Epidermal melanocyte (primary cell): Measurements from ENCODE around the gene DTNBP1.

Experiments used
- DNase-seq: peaks from one replicate; pipeline ENCODE4 v3.0.0; 2011; ENCODE audit warnings: low spot score; ENCODE audit not compliant: insufficient read length

DTNBP1 gene

DNA sequence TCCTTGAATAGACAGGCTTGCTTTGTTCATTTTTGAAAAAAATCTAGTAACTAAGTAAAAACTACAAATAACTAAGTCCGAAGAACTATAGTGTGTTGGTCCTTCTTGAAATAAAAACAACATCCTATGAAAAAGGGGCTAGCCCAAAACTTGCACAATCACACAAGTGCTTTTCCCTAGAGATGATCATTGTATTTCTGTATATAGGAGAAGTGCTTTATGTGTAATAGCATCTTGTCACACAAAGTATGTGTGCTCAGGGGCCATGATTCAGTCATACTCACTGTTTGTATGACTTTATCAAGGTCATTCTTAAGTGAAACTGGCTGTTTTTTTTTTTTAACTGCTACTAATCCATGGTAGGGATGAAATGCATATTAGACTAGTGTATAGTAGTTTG lies 179.8 kb downstream of the DTNBP1 start:
- DNase-seq, result no peak

DNA sequence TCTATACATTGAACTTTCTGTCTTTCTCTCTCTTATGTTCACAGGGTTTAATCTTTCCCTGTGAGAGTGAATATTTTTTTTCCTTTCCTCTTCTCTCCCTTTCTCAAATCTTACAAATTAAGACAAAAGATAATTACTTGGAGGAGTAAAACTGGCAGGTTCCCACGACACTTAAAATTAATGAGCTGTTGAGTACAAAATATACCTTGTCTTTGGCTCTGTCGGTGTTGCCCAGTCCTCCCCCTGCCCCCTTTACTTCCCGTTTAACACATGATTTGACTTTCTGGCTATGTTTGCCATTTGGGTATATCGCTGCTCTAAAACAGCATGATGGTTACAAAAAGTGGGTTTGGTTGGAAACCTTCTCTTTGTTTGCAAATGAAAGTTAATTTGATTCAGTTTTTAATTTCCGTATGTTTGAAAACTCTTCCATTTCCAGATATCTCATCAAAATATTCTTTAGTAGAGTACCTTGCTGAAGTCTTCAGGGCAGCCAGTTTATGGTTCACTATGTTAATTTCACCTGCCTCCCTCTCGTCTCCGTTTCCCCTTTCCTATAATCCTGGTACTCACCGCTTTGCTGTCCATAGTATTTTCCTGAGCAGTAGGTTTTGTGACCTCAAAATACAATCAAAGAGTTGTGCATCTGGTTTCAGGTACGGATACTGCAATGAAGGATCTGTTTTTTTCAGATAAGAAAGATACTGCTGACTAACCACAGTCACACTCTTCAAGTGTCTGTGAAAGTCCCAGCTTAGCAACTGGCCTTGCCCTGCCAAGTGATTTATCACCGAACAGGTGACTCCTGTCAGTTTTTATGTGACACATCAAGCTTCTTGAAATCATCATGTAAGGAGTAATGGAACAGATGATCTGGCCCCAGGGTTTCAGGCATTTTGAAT lies 181.2 kb downstream of the DTNBP1 start:
- DNase-seq, result no peak

DNA sequence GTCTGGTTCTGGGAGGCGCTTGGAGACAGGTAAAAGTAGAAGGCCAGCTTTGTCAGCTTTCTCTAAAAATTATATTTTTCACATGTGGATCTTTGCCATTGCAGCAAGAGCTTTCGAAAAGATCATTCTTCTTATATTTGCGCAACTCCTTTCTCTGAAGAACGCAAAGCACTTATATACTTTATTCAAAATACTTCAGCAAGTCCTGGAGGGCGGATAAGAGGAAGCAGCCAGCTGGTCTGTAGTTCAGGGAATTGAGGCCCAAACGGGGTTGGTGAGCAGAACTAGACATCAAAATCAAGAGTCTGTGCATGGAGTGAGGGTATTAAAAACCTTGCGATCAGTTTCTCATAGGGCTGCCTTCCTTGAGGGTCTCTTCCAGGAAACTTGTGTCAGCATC lies 182.3 kb downstream of the DTNBP1 start:
- DNase-seq, result no peak

DNA sequence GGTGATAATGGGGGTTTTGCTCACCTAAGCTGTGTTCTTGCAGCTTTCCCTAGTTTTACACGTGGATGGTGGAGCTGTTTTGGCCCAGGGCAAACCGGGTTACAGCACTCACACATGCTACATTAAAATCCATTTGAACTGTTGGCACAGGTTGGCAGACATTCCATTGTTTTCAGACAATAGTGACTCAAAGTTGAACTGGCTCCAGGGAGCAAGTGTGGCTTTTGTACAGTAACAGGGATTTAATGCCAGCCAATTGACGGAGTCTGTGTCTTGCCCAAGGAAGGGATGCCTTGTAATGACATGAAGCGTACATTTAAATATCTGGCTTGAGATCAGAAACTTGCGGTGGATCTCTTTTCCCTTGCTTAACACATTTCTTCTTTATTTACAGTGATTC lies 183.1 kb downstream of the DTNBP1 start:
- no peak for DNase-seq

DNA sequence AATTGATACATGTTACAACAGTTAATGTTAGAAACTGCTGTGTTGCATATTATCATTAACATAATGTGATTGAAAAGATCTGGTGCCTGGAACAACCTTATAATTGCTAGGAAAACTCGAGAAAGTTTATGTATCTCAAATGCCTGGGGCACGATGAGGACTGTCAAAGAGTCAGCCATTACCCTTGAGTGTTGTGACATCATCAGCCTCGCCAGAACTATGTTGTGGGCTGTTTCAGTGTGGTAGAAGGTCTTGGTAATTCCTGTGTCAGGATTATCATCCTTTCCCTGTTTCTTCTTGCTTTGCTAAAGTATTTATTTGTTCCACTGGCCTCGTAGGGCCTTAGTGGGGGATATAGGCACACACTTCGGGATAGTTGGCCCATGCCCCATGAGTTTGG lies 185.1 kb downstream of the DTNBP1 start:
- DNase-seq, result no peak

DNA sequence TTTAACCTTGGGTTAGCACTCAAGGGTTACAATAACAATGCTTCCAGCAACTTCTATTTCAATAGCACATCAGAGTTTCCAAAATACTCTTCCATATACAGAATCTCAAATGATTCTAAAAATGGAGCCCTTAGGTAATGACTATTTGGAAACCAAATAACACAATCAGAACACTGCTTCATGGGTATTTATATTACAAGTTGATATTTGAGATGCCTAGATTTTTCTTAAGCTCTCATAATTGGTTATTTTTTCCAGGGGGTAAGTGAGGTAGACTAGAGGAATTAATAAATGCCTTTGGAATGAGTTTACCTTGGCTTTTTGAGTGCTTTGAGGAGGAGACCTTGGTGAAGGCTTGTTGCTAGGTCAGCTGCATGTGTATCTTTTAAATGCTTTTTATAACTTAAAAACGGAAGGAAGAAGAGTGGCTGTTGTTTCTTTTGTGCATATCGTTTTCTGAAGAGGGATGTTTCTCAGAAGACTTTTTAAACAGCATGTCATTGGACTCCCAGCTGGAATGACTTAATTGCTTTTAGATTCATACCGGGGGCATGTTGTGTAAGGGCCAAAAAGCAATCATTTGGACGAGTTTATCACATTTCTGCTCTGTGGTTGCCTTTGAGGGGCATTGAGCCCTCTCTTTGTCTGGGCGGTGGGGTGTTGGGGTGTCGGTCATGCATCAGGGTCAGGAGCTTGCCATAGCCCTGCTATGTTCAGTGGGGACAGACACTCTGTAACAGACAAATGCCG lies 186.0 kb downstream of the DTNBP1 start:
- no peak for DNase-seq

DNA sequence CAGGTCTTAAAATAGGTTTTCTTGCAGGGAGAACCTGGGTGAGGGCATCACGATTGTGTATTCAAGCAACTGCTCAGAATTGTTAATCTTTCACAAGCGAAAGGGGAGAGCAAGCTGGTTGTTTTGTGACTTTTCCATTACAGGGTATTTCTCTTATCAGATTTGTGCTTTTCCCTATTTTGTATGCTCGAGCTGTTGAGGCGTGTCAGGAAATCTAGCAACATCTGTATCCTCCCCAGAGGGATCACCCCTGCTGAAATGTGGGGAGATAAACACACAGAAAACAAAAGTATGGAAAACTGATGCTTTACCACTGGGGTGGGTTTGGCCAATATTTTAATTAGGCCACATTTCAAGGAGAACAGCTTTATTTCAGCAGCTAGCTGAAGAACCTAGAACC lies 187.0 kb downstream of the DTNBP1 start:
- no peak for DNase-seq

DNA sequence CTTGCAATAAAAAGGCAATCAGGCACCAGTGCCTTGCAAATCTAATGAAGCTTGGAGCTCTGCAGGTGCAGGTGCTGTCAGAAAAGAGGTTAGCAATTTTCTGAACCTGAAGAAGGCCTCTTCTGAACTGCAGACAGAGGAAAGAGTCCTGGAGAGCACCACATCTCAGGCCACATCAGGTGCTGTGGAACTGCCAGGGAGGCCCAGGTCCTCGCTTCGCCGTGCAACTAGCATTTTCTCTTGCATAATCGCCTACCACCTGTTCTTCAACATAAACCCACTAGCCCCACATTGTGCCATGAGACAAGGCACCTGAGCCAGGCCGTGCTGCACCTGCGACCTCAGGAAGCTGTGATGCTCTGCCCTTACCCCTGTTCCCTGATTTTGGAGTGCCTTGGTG lies 187.6 kb downstream of the DTNBP1 start:
- DNase-seq, result no peak

DNA sequence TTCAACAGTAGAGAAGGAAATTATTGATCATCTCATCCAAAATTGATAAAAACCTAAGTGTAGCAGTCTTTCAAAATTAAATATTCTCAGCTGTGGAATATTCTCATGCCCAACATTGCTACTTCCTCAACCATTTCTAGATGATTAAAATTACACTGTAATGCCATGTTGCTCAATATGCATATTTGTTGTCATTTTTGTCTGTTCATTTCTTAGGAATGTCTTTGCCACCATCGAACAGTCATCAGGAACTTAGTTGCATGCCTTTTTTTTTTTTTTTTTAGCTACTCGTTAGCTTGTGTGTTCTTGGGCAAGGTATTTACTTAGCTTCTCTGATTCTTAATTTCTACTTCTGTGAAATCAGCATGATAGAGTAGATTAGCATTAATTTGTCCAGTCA lies 188.6 kb downstream of the DTNBP1 start:
- no peak for DNase-seq

DNA sequence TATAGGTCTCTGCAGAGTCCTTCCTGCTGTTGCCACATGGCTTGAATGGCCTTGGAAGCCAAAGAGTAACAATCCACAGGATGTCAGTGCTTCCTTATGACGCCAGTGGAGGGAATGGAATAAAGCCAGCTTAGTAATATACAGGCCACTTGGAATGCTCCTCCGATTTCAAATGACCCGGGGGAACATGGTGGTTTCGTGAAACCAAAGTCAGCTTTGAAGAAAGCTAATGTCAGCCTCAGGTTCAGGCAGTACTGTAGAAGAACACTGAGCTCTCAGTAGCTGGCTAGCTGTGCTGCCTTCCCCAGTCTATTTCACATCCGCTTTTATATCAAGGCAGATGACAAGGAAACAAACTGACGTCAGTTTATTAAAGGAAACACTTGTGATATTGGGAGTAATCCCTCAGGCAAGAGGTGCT lies 189.1 kb downstream of the DTNBP1 start:
- peak; percentile 54 for DNase-seq

DNA sequence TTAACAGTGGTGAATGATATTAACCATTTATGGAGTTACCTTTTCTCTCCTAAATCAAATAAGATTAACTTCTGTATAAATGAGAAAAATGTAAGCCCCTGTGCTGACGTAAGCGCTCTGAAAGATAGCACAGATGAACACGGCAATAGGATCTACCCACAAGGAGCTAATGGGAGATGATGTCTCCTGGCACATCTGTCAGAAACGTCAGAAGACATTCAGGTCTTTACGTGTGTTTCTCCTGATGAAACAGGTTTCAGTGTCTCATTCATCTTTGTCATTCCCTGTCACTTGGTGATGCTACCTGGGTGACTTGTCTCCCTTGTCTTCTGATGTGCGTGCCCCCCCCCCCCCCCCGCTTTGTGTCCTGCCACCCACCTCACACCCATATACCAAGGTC lies 189.7 kb downstream of the DTNBP1 start:
- no peak for DNase-seq
